Glutamatergic neuron (in vitro differentiated cells): Measurements from ENCODE around the gene BCAS4. TPM values are rescaled to one million over a fixed set of nuclear protein-coding genes. Genes with fewer than 3 reads are reported as not detected.

ENCODE experiments used
- DNase-seq: peaks from one replicate; pipeline ENCODE4 v3.0.0; 2022
- H3K27ac Mint-ChIP-seq: one replicate; pipeline ENCODE4 v1.8.0; 2020; ENCODE audit warnings: mild to moderate bottlenecking, mixed read lengths, inconsistent platforms; ENCODE audit not compliant: unreplicated experiment
- H3K27me3 Mint-ChIP-seq: one replicate; pipeline ENCODE4 v1.8.0; 2020; ENCODE audit warnings: mild to moderate bottlenecking, moderate library complexity, mixed read lengths, inconsistent platforms; ENCODE audit not compliant: unreplicated experiment
- H3K36me3 Mint-ChIP-seq: one replicate; pipeline ENCODE4 v1.8.0; 2020; ENCODE audit warnings: mild to moderate bottlenecking, mixed read lengths, inconsistent platforms; ENCODE audit not compliant: unreplicated experiment
- H3K4me1 Mint-ChIP-seq: one replicate; pipeline ENCODE4 v1.8.0; 2020; ENCODE audit warnings: mild to moderate bottlenecking, low read depth, mixed read lengths, inconsistent platforms; ENCODE audit not compliant: unreplicated experiment
- H3K4me3 Mint-ChIP-seq: one replicate; pipeline ENCODE4 v1.8.0; 2020; ENCODE audit warnings: mild to moderate bottlenecking, mixed read lengths, inconsistent platforms; ENCODE audit not compliant: unreplicated experiment
- H3K9me3 Mint-ChIP-seq: one replicate; pipeline ENCODE4 v1.8.0; 2020; ENCODE audit warnings: mild to moderate bottlenecking, moderate library complexity, mixed read lengths, inconsistent platforms; ENCODE audit not compliant: unreplicated experiment
- CTCF ChIP-seq: fragments of 200-600 bp; sonication (generic); IDR thresholded peaks from one replicate; pipeline ENCODE4 v1.5.0; 2021; ENCODE audit not compliant: partially characterized antibody, unreplicated experiment
- total RNA-seq: library from RNA; stranded (reverse); fragmentation: NEBNext Ultra II Directional; extraction: Animal tissue kit (Norgen Biotek cat#: 25700); gene quantifications from one replicate; pipeline ENCODE4 v1.2.1, GENCODE V29; 2021; ENCODE audit not compliant: unreplicated experiment

Gene BCAS4
- total RNA-seq, 1 donor from 2014 or later, result 5.5 TPM

DNA sequence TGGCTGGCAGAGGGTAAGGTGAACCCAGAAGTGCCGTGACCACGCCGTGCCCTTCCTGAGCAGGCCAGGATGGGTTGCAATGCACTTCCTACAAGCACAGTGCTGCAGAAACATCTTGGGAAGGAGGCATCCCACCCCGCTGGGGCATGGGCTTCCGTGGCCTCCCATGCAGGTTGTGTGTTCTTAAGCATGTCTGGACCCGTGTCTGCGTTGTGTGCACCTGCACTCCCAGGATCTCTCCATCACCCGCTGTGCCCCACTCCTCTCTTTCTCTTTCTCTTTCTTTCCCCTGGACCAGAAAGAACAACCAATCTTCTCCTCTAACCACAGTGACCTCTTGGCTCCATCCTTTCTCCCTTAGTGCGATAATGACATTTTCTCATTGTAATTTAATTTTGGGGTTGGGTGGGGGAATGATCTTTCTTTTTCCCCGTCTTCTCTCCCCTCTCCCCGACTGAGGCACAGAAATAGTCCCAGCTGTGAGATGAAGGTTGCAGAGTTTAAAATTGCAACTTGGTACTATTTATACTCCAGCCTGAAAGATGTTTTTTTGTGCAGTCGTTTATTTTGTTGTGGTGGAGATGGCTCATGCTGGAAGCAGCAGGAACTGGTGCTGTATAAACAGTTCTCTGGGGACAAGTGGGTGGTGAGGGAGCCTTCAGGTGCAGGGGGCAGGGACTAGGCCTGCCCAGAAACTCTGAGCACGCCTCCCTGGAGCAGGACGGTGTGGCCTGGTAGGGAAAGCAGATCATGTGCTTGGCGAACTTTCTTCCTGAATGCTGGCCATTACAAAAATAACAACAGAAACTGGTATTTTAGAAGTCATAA is 20.5 kb downstream of the BCAS4 start:
- H3K4me3 Mint-ChIP-seq, result peak overlapping the region; percentile 34
- H3K27ac Mint-ChIP-seq, result peak overlapping the region; percentile 29
- H3K9me3 Mint-ChIP-seq, result peaks cover 8% of the 10 kb centered on the region
- peaks cover 2% of the 10 kb centered on the region for H3K27me3 Mint-ChIP-seq
- no peak for DNase-seq
- no peaks in the 10 kb centered on the region for H3K36me3 Mint-ChIP-seq
- TF ChIP-seq CTCF, result no peak
- peaks cover 13% of the 10 kb centered on the region for H3K4me1 Mint-ChIP-seq

DNA sequence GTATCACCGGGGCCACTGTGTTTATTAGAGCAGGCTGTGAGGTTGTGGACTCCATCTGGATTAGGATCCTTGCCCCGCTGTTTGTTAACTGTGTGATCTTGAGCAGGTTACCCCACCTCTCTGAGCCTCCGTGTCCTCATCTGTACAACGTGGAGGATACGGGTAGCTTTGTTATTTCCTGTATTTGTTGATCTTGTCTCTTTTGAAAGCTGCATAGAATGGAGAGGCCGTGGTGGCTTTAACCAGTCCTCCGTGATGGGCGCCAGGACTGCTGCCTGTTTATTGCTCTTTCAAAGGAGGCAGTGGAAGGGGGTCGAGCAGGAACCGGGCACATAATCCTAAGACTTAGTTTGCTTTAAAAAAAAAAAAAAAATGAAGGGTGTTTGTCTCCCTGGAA is 22.9 kb downstream of the BCAS4 start:
- TF ChIP-seq CTCF, result no peak
- H3K36me3 Mint-ChIP-seq, result no peaks in the 10 kb centered on the region
- peak overlapping the region; percentile 98 for H3K27ac Mint-ChIP-seq
- H3K4me1 Mint-ChIP-seq, result peaks cover 14% of the 10 kb centered on the region
- peaks cover 8% of the 10 kb centered on the region for H3K9me3 Mint-ChIP-seq
- DNase-seq, result no peak
- H3K27me3 Mint-ChIP-seq, result peaks cover 2% of the 10 kb centered on the region
- no peak overlapping the region for H3K4me3 Mint-ChIP-seq

DNA sequence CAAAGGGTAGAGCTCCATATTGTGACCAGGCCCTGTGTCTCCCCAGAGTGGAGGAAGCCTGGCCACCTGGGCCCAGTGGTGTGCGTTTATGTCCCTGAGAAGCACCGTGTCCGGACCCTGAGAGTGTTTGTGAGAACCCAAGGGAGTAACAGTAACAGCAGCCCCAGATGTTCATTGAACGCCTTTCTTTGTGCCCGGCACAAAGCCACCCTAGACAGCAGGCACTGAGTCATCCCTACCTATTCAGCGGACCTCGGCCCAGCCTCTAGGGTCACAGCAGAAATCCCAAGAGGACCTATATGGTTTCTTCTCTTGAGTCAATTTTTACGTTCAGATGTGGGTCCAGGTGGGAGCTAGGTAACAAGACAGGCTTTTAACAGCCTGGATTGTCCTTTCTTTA is 24.5 kb downstream of the BCAS4 start:
- no peak for TF ChIP-seq CTCF
- no peaks in the 10 kb centered on the region for H3K36me3 Mint-ChIP-seq
- peaks cover 2% of the 10 kb centered on the region for H3K27me3 Mint-ChIP-seq
- H3K4me3 Mint-ChIP-seq, result no peak overlapping the region
- H3K27ac Mint-ChIP-seq, result no peak overlapping the region
- peaks cover 14% of the 10 kb centered on the region for H3K4me1 Mint-ChIP-seq
- H3K9me3 Mint-ChIP-seq, result peaks cover 8% of the 10 kb centered on the region
- no peak for DNase-seq

GRCh38 chr20:50820515-50821256 is 25.8 kb downstream of the BCAS4 start:
- no peak for TF ChIP-seq CTCF
- Mint-ChIP-seq H3K27ac (no peak overlapping the region), H3K4me3 (no peak overlapping the region), H3K9me3 (peaks cover 6% of the 10 kb centered on the region), H3K4me1 (peaks cover 9% of the 10 kb centered on the region), H3K36me3 (no peaks in the 10 kb centered on the region), H3K27me3 (peaks cover 2% of the 10 kb centered on the region)
- DNase-seq, result no peak
